ENCODE results near the gene HMBS.
A peak's percentile ranks its signal among the peaks of the same experiment; 100 is the strongest.
"Not testable (repeated sequence)": the region's sequence is repeated elsewhere in the genome, so short reads cannot be mapped to it uniquely, and the experiment has no call there.

Gene HMBS

DNA sequence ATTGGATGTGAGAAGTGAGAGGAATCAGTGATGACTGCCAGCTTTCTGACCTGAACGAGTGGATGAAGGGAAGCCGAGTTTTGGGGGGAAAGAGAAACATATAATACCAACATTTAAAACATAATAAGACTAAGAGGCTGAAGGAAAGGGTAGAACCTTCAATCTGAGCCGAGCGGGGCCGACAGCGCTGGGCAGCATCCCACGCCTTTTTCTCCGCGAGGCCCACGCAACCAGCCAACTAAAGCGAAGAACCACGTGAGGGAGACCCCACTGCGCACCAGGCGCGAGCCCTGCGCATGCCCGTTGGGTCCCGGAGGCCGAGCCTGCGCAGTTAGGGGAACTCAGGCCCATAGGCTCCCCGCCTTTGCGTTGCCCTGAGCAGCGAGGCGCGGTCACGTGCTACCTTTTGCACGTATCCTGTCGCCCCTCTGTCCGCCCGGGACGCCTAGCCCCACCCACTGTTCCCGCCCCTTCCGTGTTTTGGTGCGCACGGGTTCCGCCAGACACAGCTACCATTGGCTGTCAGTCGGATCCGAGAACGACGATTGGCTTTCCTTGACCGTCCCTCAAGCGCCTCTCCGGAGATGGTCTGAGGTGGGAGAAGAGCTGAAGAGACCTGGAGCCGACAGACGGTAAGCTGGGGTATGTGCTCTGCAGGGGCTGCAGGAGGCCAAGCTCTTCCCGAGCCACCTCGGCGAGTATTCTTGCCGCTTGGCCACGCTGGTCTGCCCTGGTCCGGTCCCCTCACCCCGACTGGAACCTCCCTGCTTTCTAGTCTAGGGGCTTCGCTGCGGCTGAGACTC, 36.5 kb downstream of the HMBS start, which contains the start of gene HINFP:
HINFP (plus strand) TSS at position 573 of the 803 bp plus-strand sequence. CDS start 5,365 bp downstream, outside the sequence.
- DNase-seq = peak; percentile 99

DNA sequence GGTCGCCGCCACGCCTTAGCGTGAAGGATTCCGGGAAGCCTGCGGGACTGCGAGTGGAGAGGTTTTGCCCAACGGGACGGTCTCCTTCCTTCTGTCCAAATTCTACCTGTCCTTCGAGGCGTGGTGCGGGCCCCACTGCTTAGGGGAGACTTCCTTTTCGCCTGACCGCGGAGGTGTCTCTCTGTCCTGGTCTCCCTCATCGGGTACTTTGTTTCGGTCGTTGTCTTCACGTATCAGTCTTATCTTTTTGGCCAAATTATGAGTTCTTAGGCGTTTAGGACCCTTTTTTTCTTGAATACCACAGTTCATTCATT, 37.1 kb downstream of the HMBS start:
- no peak for DNase-seq

DNA sequence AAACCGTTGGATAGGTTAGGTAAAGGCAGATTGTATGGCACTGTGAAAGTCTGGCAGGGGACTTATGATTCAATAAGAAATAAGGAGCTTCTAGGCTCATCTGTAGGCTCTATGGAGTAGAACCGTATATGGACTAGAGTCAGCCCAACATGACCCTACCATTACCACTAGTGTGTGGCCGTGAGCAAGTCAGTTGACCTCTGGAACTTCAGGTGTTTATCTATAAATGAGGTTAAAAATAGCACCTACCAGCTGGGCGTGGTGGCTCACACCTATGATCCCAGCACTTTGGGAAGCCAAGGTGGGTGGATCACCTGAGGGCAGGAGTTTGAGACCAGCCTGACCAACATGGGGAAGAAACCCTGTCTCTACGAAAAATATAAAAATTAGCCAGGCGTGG, 41.1 kb downstream of the HMBS start:
- no peak for DNase-seq

DNA sequence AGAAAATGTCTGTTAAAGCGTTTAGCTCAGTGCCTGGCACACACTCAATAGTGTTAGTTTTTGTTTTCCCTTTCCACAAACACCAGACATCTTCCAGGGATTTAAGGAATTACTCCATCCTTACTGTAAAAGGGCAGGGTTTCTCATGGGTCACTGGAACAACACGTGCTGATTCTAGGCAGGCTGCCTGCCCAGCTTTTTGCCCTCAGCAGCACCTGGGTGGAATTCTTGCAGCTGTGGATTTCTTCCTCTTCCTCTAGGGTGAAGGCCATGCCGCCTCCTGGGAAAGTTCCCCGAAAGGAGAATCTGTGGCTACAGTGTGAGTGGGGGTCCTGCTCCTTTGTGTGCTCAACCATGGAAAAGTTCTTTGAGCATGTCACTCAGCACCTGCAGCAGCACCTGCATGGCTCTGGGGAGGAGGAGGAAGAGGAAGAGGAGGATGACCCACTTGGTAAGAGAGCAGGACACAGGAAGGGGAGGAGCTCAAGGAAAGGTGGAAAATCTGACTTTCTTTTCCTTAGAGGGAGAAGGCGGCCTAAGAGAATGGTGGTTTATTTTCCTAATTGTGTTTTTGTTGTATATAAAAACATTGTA, 42.1 kb downstream of the HMBS start:
- DNase-seq = no peak

DNA sequence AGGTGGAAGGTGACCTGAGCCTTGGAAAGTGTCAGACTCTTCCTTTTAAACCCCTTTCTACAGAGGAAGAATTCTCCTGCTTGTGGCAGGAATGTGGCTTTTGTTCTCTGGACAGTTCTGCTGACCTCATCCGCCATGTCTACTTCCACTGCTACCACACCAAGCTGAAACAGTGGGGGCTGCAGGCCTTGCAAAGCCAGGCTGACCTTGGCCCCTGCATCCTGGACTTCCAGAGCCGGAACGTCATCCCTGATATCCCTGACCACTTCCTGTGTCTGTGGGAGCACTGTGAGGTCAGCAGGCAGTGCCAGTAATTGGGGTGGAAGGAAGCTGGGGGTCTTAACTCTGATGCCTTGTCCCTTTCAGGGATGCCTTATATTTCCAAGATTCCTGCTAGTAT, 46.0 kb downstream of the HMBS start:
- no peak for DNase-seq

DNA sequence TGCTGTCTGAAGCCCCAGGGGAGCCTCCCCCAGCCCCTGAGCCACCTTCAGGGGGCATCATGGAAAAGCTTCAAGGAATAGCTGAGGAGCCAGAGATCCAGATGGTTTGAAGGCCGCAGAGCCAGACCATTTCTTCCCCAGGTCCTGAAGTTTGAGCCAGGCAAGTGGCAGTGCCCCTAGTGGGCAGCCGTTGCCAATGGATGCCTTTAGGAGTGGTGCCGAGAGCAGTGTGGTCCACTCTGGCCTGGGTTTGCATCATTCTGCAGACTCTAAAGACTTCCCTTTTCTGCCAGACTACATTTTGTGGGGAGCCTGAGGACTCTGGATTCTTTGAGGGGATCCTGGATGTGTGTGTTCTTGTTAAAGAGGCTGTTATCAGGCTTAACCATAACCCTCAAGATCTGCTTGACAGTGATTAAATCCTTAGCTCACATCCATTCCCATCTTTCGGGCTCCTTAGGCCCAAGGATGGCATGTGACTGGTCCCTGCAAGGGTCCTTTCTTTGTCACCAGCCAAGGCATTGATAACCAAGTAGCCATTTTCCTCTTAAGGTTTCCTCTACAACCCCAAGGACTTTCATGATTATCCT, 49.8 kb downstream of the HMBS start:
- DNase-seq = peak; percentile 4

DNA sequence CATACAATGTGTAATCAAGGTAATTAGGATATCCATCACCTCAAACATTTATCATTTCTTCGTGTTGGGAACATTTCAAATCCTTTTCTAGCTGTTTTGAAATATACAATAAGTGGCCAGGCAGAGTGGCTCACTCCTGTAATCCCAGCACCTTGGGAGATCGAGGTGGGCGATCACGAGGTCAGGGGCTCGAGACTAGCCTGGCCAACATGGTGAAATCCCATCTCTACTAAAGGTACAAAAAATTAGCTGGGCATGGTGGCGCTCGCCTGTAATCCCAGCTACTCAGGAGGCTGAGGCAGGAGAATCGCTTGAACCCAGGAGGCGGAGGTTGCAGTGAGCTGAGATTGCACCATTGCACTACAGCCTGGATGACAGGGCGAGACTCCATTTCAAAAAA, 54.6 kb downstream of the HMBS start:
- DNase-seq = not testable (repeated sequence)
